HepG2 (cell line): Measurements from ENCODE around the gene MAP2K2. TPM values are rescaled to one million over a fixed set of nuclear protein-coding genes. Genes with fewer than 3 reads are reported as not detected.

Source experiments
- ATAC-seq: fragments of 200-7000 bp; cut with Tn5 transposase; 3 replicates; pipeline ENCODE4 v1.9.1; 2020; ENCODE audit warnings: mild to moderate bottlenecking, moderate library complexity
- BruUV-seq: library from RNA; stranded (reverse); fragments of 400-500 nt; replicated peaks from 2 replicates; lab custom pipeline; 2021; lab: Mats Ljungman, UMichigan
- CTCF ChIA-PET: fragments of 300-600 bp; formaldehyde crosslinking; extraction: SDS; loops from one replicate; lab custom pipeline; 2021; ENCODE audit warnings: low total read pairs, inconsistent platforms, low intra/inter-chr PET ratio; lab: Yijun Ruan, JAX
- POLR2A ChIA-PET: fragments of 350-600 bp; sonication (Branson Sonifier 250); formaldehyde crosslinking; loops from one replicate; lab custom pipeline; 2020; ENCODE audit warnings: antibody characterized with exemption, inconsistent platforms; lab: Yijun Ruan, JAX
- DNase-seq: peaks from one replicate; pipeline ENCODE4 v3.0.0-alpha.2; 2015; ENCODE audit warnings: low spot score
- FAIRE-seq: peaks from 3 replicates; lab custom pipeline; 2011; peaks lifted over from hg19 to GRCh38; lab: Jason Lieb, UNC
- H2AFZ ChIP-seq: one replicate; pipeline ENCODE4 v1.6.1; 2011; ENCODE audit warnings: low read length, inconsistent platforms
- H3K27ac ChIP-seq: fragments of 300-600 bp; 3 replicates; pipeline ENCODE4 v1.8.0; 2011; ENCODE audit warnings: mixed run types, mild to moderate bottlenecking, mixed read lengths, low read length, inconsistent platforms; ENCODE audit not compliant: insufficient read depth; ENCODE audit errors: extremely low read length
- H3K27me3 ChIP-seq, 2 experiments: fragments of 200-600 bp in 1 of 2; 2 replicates in 1 of 2; 3 replicates in 1 of 2; pipeline versions ENCODE4 v1.6.0 to v1.8.0; 2011; ENCODE audit warnings: low read length in 2 of 2, mild to moderate bottlenecking in 2 of 2, moderate library complexity in 2 of 2, inconsistent platforms in 1 of 2; ENCODE audit not compliant: insufficient read depth in 2 of 2, control insufficient read depth in 1 of 2
- H3K36me3 ChIP-seq, 2 experiments: fragments of 200-600 bp in 1 of 2; replicated peaks in 1 of 2; 2 replicates in 1 of 2; 3 replicates in 1 of 2; pipeline versions ENCODE4 v1.5.1 to v1.8.0; 2011; ENCODE audit warnings: low read length in 2 of 2, inconsistent platforms in 1 of 2; ENCODE audit not compliant: insufficient read depth in 2 of 2, control insufficient read depth in 1 of 2
- H3K4me1 ChIP-seq: 2 replicates; pipeline ENCODE4 v1.5.1; 2012; ENCODE audit warnings: low read length, inconsistent platforms; ENCODE audit not compliant: insufficient read depth
- H3K4me2 ChIP-seq: 2 replicates; pipeline ENCODE4 v1.6.0; 2011; ENCODE audit warnings: low read depth, low read length, inconsistent platforms
- H3K4me3 ChIP-seq, 3 experiments: fragments of 200-600 bp in 1 of 3; sonication (generic), shearing (Covaris generic) in 1 of 3; replicated peaks in 1 of 3; 2 replicates each; pipeline ENCODE4 v1.5.1; 2011 to 2016; ENCODE audit warnings: low read length in 3 of 3, inconsistent platforms in 2 of 3, low read depth in 2 of 3, mild to moderate bottlenecking in 2 of 3, control low read depth in 1 of 3, mixed read lengths in 1 of 3; ENCODE audit not compliant: insufficient read depth in 1 of 3
- H3K79me2 ChIP-seq: one replicate; pipeline ENCODE4 v1.6.1; 2011; ENCODE audit warnings: low read length, inconsistent platforms; ENCODE audit not compliant: insufficient read depth
- H3K9ac ChIP-seq: 2 replicates; pipeline ENCODE4 v1.6.0; 2011; ENCODE audit warnings: mild to moderate bottlenecking, low read depth, low read length, inconsistent platforms; ENCODE audit not compliant: insufficient read depth
- H3K9me3 ChIP-seq: 2 replicates; pipeline ENCODE4 v1.5.1; 2012; ENCODE audit warnings: mild to moderate bottlenecking, low read length
- H4K20me1 ChIP-seq: 2 replicates; pipeline ENCODE4 v1.6.0; 2011; ENCODE audit warnings: inconsistent platforms, mild to moderate bottlenecking, low read length, moderate library complexity; ENCODE audit not compliant: insufficient read depth
- HMG20B ChIP-seq: conservative IDR thresholded peaks from 2 replicates; pipeline ENCODE4 v1.6.1; 2016; ENCODE audit warnings: missing genetic modification reagents, missing compliant biosample characterization
- IRF2 ChIP-seq: IDR thresholded peaks from 2 replicates; pipeline ENCODE4 v1.6.1; 2018; ENCODE audit warnings: missing genetic modification reagents, missing compliant biosample characterization
- JDP2 ChIP-seq: sonication (generic); formaldehyde crosslinking; IDR thresholded peaks from 2 replicates; pipeline ENCODE4 v1.8.1; 2022; ENCODE audit warnings: missing genetic modification reagents, borderline replicate concordance
- KLF6 ChIP-seq: IDR thresholded peaks from 2 replicates; pipeline ENCODE4 v1.8.0; 2016; ENCODE audit warnings: missing biosample characterization, missing genetic modification reagents
- PHF21A ChIP-seq: sonication (generic); formaldehyde crosslinking; IDR thresholded peaks from 2 replicates; pipeline ENCODE4 v1.5.0; 2020; ENCODE audit warnings: mild to moderate bottlenecking, missing genetic modification reagents
- SIN3A ChIP-seq: IDR thresholded peaks from 2 replicates; pipeline ENCODE4 v1.6.1; 2011; ENCODE audit warnings: low read depth, mild to moderate bottlenecking, control low read depth, low read length, borderline replicate concordance
- ZFP1 ChIP-seq: IDR thresholded peaks from 2 replicates; pipeline ENCODE4 v1.6.1; 2016
- ZNF367 ChIP-seq: sonication (generic); formaldehyde crosslinking; IDR thresholded peaks from 2 replicates; pipeline ENCODE4 v1.4.0; 2020; ENCODE audit warnings: missing genetic modification reagents, borderline replicate concordance
- ZNF496 ChIP-seq: sonication (generic); formaldehyde crosslinking; IDR thresholded peaks from 2 replicates; pipeline ENCODE4 v1.8.1; 2023; ENCODE audit warnings: mild to moderate bottlenecking, moderate library complexity, missing genetic modification reagents; ENCODE audit not compliant: insufficient replicate concordance
- ZNF614 ChIP-seq: IDR thresholded peaks from 2 replicates; pipeline ENCODE4 v1.6.1; 2018; ENCODE audit warnings: missing biosample characterization, missing genetic modification reagents, inconsistent platforms, borderline replicate concordance
- ZNF883 ChIP-seq: sonication (generic); formaldehyde crosslinking; IDR thresholded peaks from 2 replicates; pipeline ENCODE4 v1.5.1; 2020; ENCODE audit warnings: mild to moderate bottlenecking, missing genetic modification reagents; ENCODE audit errors: not compliant biosample characterization
- ZZZ3 ChIP-seq: sonication (generic); formaldehyde crosslinking; IDR thresholded peaks from 2 replicates; pipeline ENCODE4 v1.4.0; 2020; ENCODE audit warnings: missing genetic modification reagents, mild to moderate bottlenecking, borderline replicate concordance
- WGBS: methylation state at CpG from one replicate; pipeline ENCODE4 v1.1.6; 2017; ENCODE audit warnings: low lambda C conversion rate; 5-methylcytosine and 5-hydroxymethylcytosine counted together
- in situ Hi-C: cut with HindIII; loops from 2 replicates; pipeline ENCODE4 v1.10.0; 2017; ENCODE audit warnings: low pct_unique_long_range_greater_than_20kb; ENCODE audit not compliant: extremely low pct_ligation_motif_present
- intact Hi-C: fragments of 100-400 bp; cut with micrococcal nuclease; formaldehyde crosslinking; loops from one replicate; pipeline ENCODE4 v1.10.0; 2022; ENCODE audit not compliant: unreplicated experiment
- polyA plus RNA-seq, 8 experiments: library from polyadenylated mRNA; depleted of rRNA in 3 of 8; stranded (reverse) in 7 of 8; unstranded in 1 of 8; fragments of >200 nt; fragmentation: Illumina TruSeq in 4 of 8; extraction: Trizol in 4 of 8; gene quantifications; 2 replicates each; pipeline versions ENCODE4 v1.2.1 to v1.2.3, GENCODE V29; 2011 to 2016; ENCODE audit warnings: low read depth in 4 of 8, missing spikeins in 1 of 8, mixed read lengths in 1 of 8; ENCODE audit not compliant: insufficient read depth in 1 of 8
- total RNA-seq, 5 experiments: library from RNA; depleted of rRNA; stranded (reverse); fragments of >200 nt; fragmentation: Illumina TruSeq; extraction: Trizol; gene quantifications; 2 replicates each; pipeline ENCODE4 v1.2.3, GENCODE V29; 2016; ENCODE audit warnings: low read depth in 1 of 5
- TF ChIP-seq, protein P1 (sequence below): sonication (generic); formaldehyde crosslinking; IDR thresholded peaks from 2 replicates; pipeline ENCODE4 v1.4.0; 2020; ENCODE audit warnings: missing genetic modification reagents, borderline replicate concordance

Gene MAP2K2
- total and polyA plus RNA-seq, 2 of the 13 experiments (the other 11 are each of a cell fraction or from before 2014, with no cell fraction given) = 70.3 to 80.9 TPM

DNA sequence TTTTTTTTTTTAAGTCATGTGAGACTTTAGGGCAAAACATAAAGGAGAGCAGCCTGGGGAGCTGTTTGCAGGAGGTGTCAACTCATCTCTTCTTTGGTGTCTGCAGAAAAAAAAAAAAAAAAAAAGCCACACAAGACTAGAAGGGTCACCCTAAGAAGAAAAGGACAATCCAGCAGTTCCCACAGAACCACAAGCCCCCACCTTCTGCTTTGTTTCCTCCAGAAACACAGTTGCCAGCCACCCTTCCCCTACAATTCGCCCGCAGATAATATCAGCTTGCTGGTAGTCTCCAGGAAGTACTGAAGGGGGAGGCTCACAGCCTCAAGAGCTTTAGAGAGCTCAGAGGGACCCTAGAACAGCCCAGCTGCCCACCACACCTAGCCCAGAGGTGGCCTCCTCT, 34.9 kb downstream of the MAP2K2 start:
- TF ChIP-seq IRF2 (CRISPR knock-in tag) = no peak
- TF ChIP-seq ZFP1 = no peak
- no peak for TF ChIP-seq SIN3A
- TF ChIP-seq ZNF614 = no peak
- no peak for TF ChIP-seq ZZZ3 (CRISPR knock-in tag)
- TF ChIP-seq JDP2 (CRISPR knock-in tag) = no peak
- no peak for TF ChIP-seq ZNF496 (CRISPR knock-in tag)
- TF ChIP-seq ZNF883 (CRISPR knock-in tag) = no peak
- TF ChIP-seq, protein P1, sequence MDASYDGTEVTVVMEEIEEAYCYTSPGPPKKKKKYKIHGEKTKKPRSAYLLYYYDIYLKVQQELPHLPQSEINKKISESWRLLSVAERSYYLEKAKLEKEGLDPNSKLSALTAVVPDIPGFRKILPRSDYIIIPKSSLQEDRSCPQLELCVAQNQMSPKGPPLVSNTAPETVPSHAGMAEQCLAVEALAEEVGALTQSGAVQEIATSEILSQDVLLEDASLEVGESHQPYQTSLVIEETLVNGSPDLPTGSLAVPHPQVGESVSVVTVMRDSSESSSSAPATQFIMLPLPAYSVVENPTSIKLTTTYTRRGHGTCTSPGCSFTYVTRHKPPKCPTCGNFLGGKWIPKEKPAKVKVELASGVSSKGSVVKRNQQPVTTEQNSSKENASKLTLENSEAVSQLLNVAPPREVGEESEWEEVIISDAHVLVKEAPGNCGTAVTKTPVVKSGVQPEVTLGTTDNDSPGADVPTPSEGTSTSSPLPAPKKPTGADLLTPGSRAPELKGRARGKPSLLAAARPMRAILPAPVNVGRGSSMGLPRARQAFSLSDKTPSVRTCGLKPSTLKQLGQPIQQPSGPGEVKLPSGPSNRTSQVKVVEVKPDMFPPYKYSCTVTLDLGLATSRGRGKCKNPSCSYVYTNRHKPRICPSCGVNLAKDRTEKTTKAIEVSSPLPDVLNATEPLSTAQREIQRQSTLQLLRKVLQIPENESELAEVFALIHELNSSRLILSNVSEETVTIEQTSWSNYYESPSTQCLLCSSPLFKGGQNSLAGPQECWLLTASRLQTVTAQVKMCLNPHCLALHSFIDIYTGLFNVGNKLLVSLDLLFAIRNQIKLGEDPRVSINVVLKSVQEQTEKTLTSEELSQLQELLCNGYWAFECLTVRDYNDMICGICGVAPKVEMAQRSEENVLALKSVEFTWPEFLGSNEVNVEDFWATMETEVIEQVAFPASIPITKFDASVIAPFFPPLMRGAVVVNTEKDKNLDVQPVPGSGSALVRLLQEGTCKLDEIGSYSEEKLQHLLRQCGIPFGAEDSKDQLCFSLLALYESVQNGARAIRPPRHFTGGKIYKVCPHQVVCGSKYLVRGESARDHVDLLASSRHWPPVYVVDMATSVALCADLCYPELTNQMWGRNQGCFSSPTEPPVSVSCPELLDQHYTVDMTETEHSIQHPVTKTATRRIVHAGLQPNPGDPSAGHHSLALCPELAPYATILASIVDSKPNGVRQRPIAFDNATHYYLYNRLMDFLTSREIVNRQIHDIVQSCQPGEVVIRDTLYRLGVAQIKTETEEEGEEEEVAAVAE (CRISPR knock-in tag) = no peak
- TF ChIP-seq KLF6 (CRISPR knock-in tag) = no peak
- no peak for TF ChIP-seq ZNF367 (CRISPR knock-in tag)
- TF ChIP-seq HMG20B (CRISPR knock-in tag) = no peak
- no peak for TF ChIP-seq PHF21A
- Histone ChIP-seq H3K79me2 (no peaks in the 10 kb centered on the region), H3K4me3 (no peak overlapping the region), H3K9ac (no peak overlapping the region), H3K4me1 (peaks cover 25% of the 10 kb centered on the region), H2AFZ (no peak overlapping the region), H3K4me2 (no peak overlapping the region), H3K9me3 (no peaks in the 10 kb centered on the region), H3K36me3 (peaks cover 2 to 4% of the 10 kb centered on the region in 2 experiments; a peak in 2 of 5 replicates), H3K27me3 (no peaks in the 10 kb centered on the region), H3K27ac (no peak overlapping the region), H4K20me1 (no peaks in the 10 kb centered on the region)
- POLR2A ChIA-PET = no interaction called here
- no peak for DNase-seq
- CTCF ChIA-PET = no interaction called here
- intact Hi-C loops (no loop called here), in situ Hi-C loops (no loop called here)
- FAIRE-seq = no peak
- WGBS = 100% methylated on average over 2 of the region's 2 CpGs
- no peak for ATAC-seq
- no TSS peak for BruUV-seq
